Astrocyte (in vitro differentiated cells and primary cell): Measurements from ENCODE around the gene PRRC1.

Source experiments
- EZH2 ChIP-seq: IDR thresholded peaks from 2 replicates; pipeline ENCODE4 v1.6.1; 2012; ENCODE audit warnings: mild to moderate bottlenecking, low read length, inconsistent platforms; ENCODE audit not compliant: insufficient read depth
- TF ChIP-seq, protein P1 (sequence below): IDR thresholded peaks from 2 replicates; pipeline ENCODE4 v1.5.1; 2011; ENCODE audit warnings: low read depth, mild to moderate bottlenecking, inconsistent platforms, low read length, moderate library complexity; ENCODE audit not compliant: insufficient read depth

GRCh38 chr5:127596501-127596900 lies 79.1 kb downstream of the PRRC1 start:
- TF ChIP-seq, protein P1, sequence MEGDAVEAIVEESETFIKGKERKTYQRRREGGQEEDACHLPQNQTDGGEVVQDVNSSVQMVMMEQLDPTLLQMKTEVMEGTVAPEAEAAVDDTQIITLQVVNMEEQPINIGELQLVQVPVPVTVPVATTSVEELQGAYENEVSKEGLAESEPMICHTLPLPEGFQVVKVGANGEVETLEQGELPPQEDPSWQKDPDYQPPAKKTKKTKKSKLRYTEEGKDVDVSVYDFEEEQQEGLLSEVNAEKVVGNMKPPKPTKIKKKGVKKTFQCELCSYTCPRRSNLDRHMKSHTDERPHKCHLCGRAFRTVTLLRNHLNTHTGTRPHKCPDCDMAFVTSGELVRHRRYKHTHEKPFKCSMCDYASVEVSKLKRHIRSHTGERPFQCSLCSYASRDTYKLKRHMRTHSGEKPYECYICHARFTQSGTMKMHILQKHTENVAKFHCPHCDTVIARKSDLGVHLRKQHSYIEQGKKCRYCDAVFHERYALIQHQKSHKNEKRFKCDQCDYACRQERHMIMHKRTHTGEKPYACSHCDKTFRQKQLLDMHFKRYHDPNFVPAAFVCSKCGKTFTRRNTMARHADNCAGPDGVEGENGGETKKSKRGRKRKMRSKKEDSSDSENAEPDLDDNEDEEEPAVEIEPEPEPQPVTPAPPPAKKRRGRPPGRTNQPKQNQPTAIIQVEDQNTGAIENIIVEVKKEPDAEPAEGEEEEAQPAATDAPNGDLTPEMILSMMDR: no peak
- no peak for TF ChIP-seq EZH2
